H9 (cell line): ENCODE data around the gene RADX. TPM values are rescaled to one million over a fixed set of nuclear protein-coding genes. Genes with fewer than 3 reads are reported as not detected.

Source experiments
- DNase-seq: peaks from one replicate; pipeline ENCODE4 v3.0.0-alpha.2; 2017
- H2AFZ ChIP-seq: one replicate; pipeline ENCODE4 v1.6.1; 2013; ENCODE audit warnings: mild to moderate bottlenecking, low read length, control low read depth, moderate library complexity
- H2AK5ac ChIP-seq: 2 replicates; pipeline ENCODE4 v1.6.1; 2013; ENCODE audit warnings: low read length, control low read depth, mixed read lengths; ENCODE audit not compliant: insufficient read length
- H2BK120ac ChIP-seq: one replicate; pipeline ENCODE4 v1.6.1; 2013; ENCODE audit warnings: low read depth, mild to moderate bottlenecking, low read length, control low read depth, inconsistent platforms; ENCODE audit not compliant: poor library complexity, severe bottlenecking
- H2BK12ac ChIP-seq: 2 replicates; pipeline ENCODE4 v1.6.1; 2013; ENCODE audit warnings: low read length, control low read depth, mixed read lengths, low read depth; ENCODE audit not compliant: insufficient read length
- H2BK15ac ChIP-seq: 2 replicates; pipeline ENCODE4 v1.6.1; 2013; ENCODE audit warnings: low read depth, low read length, control low read depth
- H2BK20ac ChIP-seq: one replicate; pipeline ENCODE4 v1.6.1; 2013; ENCODE audit warnings: low read depth, mild to moderate bottlenecking, low read length, control low read depth, inconsistent platforms; ENCODE audit not compliant: poor library complexity, severe bottlenecking
- H2BK5ac ChIP-seq: 2 replicates; pipeline ENCODE4 v1.6.1; 2013; ENCODE audit warnings: low read length, control low read depth, mixed read lengths; ENCODE audit not compliant: insufficient read length
- H3K14ac ChIP-seq: 2 replicates; pipeline ENCODE4 v1.6.1; 2013; ENCODE audit warnings: low read length, control low read depth; ENCODE audit not compliant: insufficient read depth
- H3K18ac ChIP-seq: 2 replicates; pipeline ENCODE4 v1.6.1; 2013; ENCODE audit warnings: low read depth, mild to moderate bottlenecking, mixed read lengths, low read length, control low read depth; ENCODE audit not compliant: insufficient read length
- H3K23ac ChIP-seq: 2 replicates; pipeline ENCODE4 v1.6.1; 2013; ENCODE audit warnings: low read length, control low read depth, mixed read lengths, low read depth; ENCODE audit not compliant: insufficient read length
- H3K23me2 ChIP-seq: 2 replicates; pipeline ENCODE4 v1.6.1; 2013; ENCODE audit warnings: low read depth, mild to moderate bottlenecking, mixed read lengths, low read length, control low read depth; ENCODE audit not compliant: insufficient read length, poor library complexity, severe bottlenecking
- H3K27ac ChIP-seq: 2 replicates; pipeline ENCODE4 v1.5.1; 2013; ENCODE audit warnings: low read length, control low read depth, mixed read lengths, low read depth; ENCODE audit not compliant: insufficient read length
- H3K27me3 ChIP-seq: 2 replicates; pipeline ENCODE4 v1.6.1; 2013; ENCODE audit warnings: low read length, control low read depth, inconsistent platforms; ENCODE audit not compliant: insufficient read depth
- H3K4ac ChIP-seq: 2 replicates; pipeline ENCODE4 v1.6.1; 2013; ENCODE audit warnings: low read depth, mild to moderate bottlenecking, control low read depth, inconsistent platforms, low read length, moderate library complexity
- H3K4me1 ChIP-seq: 2 replicates; pipeline ENCODE4 v1.6.1; 2013; ENCODE audit warnings: low read length, control low read depth, inconsistent platforms; ENCODE audit not compliant: insufficient read depth
- H3K4me2 ChIP-seq: 2 replicates; pipeline ENCODE4 v1.6.1; 2013; ENCODE audit warnings: low read length, control low read depth, mixed read lengths; ENCODE audit not compliant: insufficient read length, insufficient read depth
- H3K56ac ChIP-seq: 2 replicates; pipeline ENCODE4 v1.6.1; 2013; ENCODE audit warnings: low read depth, mild to moderate bottlenecking, mixed read lengths, low read length, control low read depth; ENCODE audit not compliant: insufficient read length
- H3K79me1 ChIP-seq: 2 replicates; pipeline ENCODE4 v1.6.1; 2013; ENCODE audit warnings: low read depth, mild to moderate bottlenecking, moderate library complexity, low read length, control low read depth, inconsistent platforms; ENCODE audit not compliant: insufficient read depth, poor library complexity, severe bottlenecking
- H3K79me2 ChIP-seq: 2 replicates; pipeline ENCODE4 v1.6.1; 2013; ENCODE audit warnings: low read length, control low read depth, inconsistent platforms; ENCODE audit not compliant: insufficient read depth
- H3K9ac ChIP-seq: 2 replicates; pipeline ENCODE4 v1.6.1; 2013; ENCODE audit warnings: low read length, control low read depth, mixed read lengths; ENCODE audit not compliant: insufficient read length; ENCODE audit errors: extremely low read depth
- H3K9me3 ChIP-seq: one replicate; pipeline ENCODE4 v1.6.1; 2013; ENCODE audit warnings: low read depth, low read length, inconsistent platforms; ENCODE audit not compliant: control insufficient read depth
- H3T11ph ChIP-seq: one replicate; pipeline ENCODE4 v1.6.1; 2013; ENCODE audit warnings: mild to moderate bottlenecking, low read length, control low read depth, inconsistent platforms
- H4K20me1 ChIP-seq: one replicate; pipeline ENCODE4 v1.6.1; 2013; ENCODE audit not compliant: control insufficient read depth, insufficient read length, insufficient read depth
- H4K5ac ChIP-seq: 2 replicates; pipeline ENCODE4 v1.6.1; 2013; ENCODE audit warnings: low read depth, mild to moderate bottlenecking, mixed read lengths, low read length, control low read depth; ENCODE audit not compliant: insufficient read length
- H4K8ac ChIP-seq: replicated peaks from 2 replicates; pipeline ENCODE4 v1.6.1; 2013; ENCODE audit warnings: low read length, control low read depth, mixed read lengths, low read depth; ENCODE audit not compliant: insufficient read length
- H4K91ac ChIP-seq: 2 replicates; pipeline ENCODE4 v1.6.1; 2013; ENCODE audit warnings: low read depth, mild to moderate bottlenecking, moderate library complexity, mixed read lengths, low read length, control low read depth; ENCODE audit not compliant: insufficient read length
- H3K27ac Mint-ChIP-seq, 3 experiments: 2 replicates in 2 of 3; 3 replicates in 1 of 3; pipeline ENCODE4 v1.8.0; 2020 to 2021; ENCODE audit warnings: mixed read lengths in 3 of 3, mild to moderate bottlenecking in 1 of 3, moderate library complexity in 1 of 3
- H3K27me3 Mint-ChIP-seq: 2 replicates; pipeline ENCODE4 v1.8.0; 2021; ENCODE audit warnings: low read depth, mild to moderate bottlenecking, moderate library complexity, mixed read lengths
- H3K36me3 Mint-ChIP-seq, 3 experiments: 2 replicates in 2 of 3; 3 replicates in 1 of 3; pipeline ENCODE4 v1.8.0; 2020 to 2021; ENCODE audit warnings: low read depth in 3 of 3, mixed read lengths in 3 of 3; ENCODE audit not compliant: insufficient read depth in 1 of 3
- H3K4me1 Mint-ChIP-seq, 2 experiments: 2 replicates each; pipeline ENCODE4 v1.8.0; 2020; ENCODE audit warnings: mixed read lengths in 2 of 2
- H3K4me3 Mint-ChIP-seq, 2 experiments: 2 replicates in 1 of 2; 3 replicates in 1 of 2; pipeline ENCODE4 v1.8.0; 2020 to 2021; ENCODE audit warnings: mild to moderate bottlenecking in 2 of 2, mixed read lengths in 2 of 2, moderate library complexity in 1 of 2
- H3K9me3 Mint-ChIP-seq, 2 experiments: 2 replicates in 1 of 2; 3 replicates in 1 of 2; pipeline ENCODE4 v1.8.0; 2020; ENCODE audit warnings: mild to moderate bottlenecking in 2 of 2, mixed read lengths in 2 of 2, moderate library complexity in 1 of 2
- WGBS: extraction: QIAGEN DNeasy Blood & Tissue Kit; methylation state at CpG from one replicate; pipeline ENCODE4 v1.1.7; 2013; ENCODE audit warnings: missing lambda C conversion rate, low lambda C conversion rate, mixed read lengths; ENCODE audit not compliant: insufficient read length; ENCODE audit errors: extremely low coverage; 5-methylcytosine and 5-hydroxymethylcytosine counted together
- total RNA-seq: library from RNA; stranded (reverse); gene quantifications from 2 replicates; pipeline ENCODE4 v1.2.1, GENCODE V29; 2021
- TF ChIP-seq, protein P1 (sequence below): fragments of 200-600 bp; sonication (generic); conservative IDR thresholded peaks from 3 replicates; pipeline ENCODE4 v1.8.0; 2021; ENCODE audit warnings: antibody characterized with exemption, mild to moderate bottlenecking

RADX gene
- total RNA-seq, 1 experiment from 2014 or later, result 1.5 TPM

DNA sequence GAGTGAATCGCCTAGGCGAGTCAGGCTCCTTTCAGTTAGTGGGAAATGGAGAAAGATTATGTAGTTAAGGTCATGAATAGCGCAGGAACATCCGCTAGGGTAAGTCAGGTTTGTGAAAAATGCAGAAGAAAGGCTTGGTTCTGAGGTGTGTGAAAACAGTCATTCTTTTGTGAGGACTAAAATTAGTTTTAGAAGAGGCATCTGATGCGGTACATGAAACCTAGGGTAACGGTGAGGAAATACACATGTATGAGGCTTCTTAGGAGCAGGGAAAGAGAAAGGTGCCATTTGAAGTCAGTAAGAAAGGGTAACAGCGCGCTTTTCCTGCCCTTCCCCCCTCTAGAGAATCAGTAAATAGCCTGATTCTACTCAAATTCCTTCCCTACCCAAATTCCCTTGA, 114.2 kb downstream of the RADX start:
- Mint-ChIP-seq H3K4me1 (peaks cover 9 to 11% of the 10 kb centered on the region in 2 experiments), H3K27me3 (peaks cover 84% of the 10 kb centered on the region), H3K9me3 (peaks cover 0 to 45% of the 10 kb centered on the region in 2 experiments; a peak in 4 of 5 replicates), H3K27ac (no peak overlapping the region), H3K36me3 (peaks cover 0 to 2% (median 0%) of the 10 kb centered on the region in 3 experiments; a peak in 2 of 7 replicates), H3K4me3 (peak overlapping the region; percentile 60 to 90)
- no peak overlapping the region for H2AK5ac ChIP-seq
- peak overlapping the region; percentile 78 for H3K4me2 ChIP-seq
- no peak overlapping the region for H2BK15ac ChIP-seq
- no peaks in the 10 kb centered on the region; the same call in 1 of the 2 replicates for H3K4me1 ChIP-seq
- H4K8ac ChIP-seq, result no peak overlapping the region
- no peak overlapping the region for H3K18ac ChIP-seq
- H3K79me2 ChIP-seq, result no peaks in the 10 kb centered on the region
- H2BK12ac ChIP-seq, result no peak overlapping the region
- peaks cover 10% of the 10 kb centered on the region; the same call in 1 of the 2 replicates for H3K27me3 ChIP-seq
- H4K20me1 ChIP-seq, result no peaks in the 10 kb centered on the region
- no peaks in the 10 kb centered on the region for H3K79me1 ChIP-seq
- no peak overlapping the region for H3K4ac ChIP-seq
- TF ChIP-seq, protein P1, sequence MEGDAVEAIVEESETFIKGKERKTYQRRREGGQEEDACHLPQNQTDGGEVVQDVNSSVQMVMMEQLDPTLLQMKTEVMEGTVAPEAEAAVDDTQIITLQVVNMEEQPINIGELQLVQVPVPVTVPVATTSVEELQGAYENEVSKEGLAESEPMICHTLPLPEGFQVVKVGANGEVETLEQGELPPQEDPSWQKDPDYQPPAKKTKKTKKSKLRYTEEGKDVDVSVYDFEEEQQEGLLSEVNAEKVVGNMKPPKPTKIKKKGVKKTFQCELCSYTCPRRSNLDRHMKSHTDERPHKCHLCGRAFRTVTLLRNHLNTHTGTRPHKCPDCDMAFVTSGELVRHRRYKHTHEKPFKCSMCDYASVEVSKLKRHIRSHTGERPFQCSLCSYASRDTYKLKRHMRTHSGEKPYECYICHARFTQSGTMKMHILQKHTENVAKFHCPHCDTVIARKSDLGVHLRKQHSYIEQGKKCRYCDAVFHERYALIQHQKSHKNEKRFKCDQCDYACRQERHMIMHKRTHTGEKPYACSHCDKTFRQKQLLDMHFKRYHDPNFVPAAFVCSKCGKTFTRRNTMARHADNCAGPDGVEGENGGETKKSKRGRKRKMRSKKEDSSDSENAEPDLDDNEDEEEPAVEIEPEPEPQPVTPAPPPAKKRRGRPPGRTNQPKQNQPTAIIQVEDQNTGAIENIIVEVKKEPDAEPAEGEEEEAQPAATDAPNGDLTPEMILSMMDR, result no peak
- H4K91ac ChIP-seq, result no peak overlapping the region
- H3K9me3 ChIP-seq, result no peaks in the 10 kb centered on the region
- H4K5ac ChIP-seq, result no peak overlapping the region
- H3T11ph ChIP-seq, result no peak overlapping the region
- no peak for DNase-seq
- no peak overlapping the region for H3K27ac ChIP-seq
- H2BK5ac ChIP-seq, result no peak overlapping the region
- no peak overlapping the region for H3K23ac ChIP-seq
- H2BK20ac ChIP-seq, result no peak overlapping the region
- peak overlapping the region; percentile 5 for H2AFZ ChIP-seq
- no peak overlapping the region for H3K14ac ChIP-seq
- WGBS, result no CpG with 5 or more reads among the region's 8 CpGs
- H2BK120ac ChIP-seq, result no peak overlapping the region
- no peak overlapping the region for H3K56ac ChIP-seq
- H3K23me2 ChIP-seq, result peaks cover 5% of the 10 kb centered on the region
- H3K9ac ChIP-seq, result no peak overlapping the region
